H1 (cell line): ENCODE measurements around the gene C1orf21. TPM values are rescaled to one million over a fixed set of nuclear protein-coding genes. Genes with fewer than 3 reads are reported as not detected.

Source experiments
- CTCF ChIA-PET: fragments of 300-600 bp; sonication (Branson Sonifier 250); formaldehyde crosslinking; loops from one replicate; lab custom pipeline; 2021; ENCODE audit not compliant: partially characterized antibody; lab: Charles Lee
- POLR2A ChIA-PET: fragments of 300-600 bp; sonication (Branson Sonifier 250); formaldehyde crosslinking; loops from one replicate; lab custom pipeline; 2021; ENCODE audit warnings: inconsistent platforms; ENCODE audit not compliant: partially characterized antibody; lab: Charles Lee
- DNase-seq, 2 experiments: peaks; one replicate each; pipeline versions ENCODE4 v3.0.0 to v3.0.0-alpha.2; 2010 to 2022; ENCODE audit warnings: low spot score in 2 of 2, low read depth in 1 of 2, mixed read lengths in 1 of 2
- FAIRE-seq: peaks from 2 replicates; lab custom pipeline; 2011; peaks lifted over from hg19 to GRCh38; lab: Jason Lieb, UNC
- H2AFZ ChIP-seq: 2 replicates; pipeline ENCODE4 v1.8.1; 2012; ENCODE audit warnings: low read length, inconsistent platforms
- H2AK5ac ChIP-seq: 2 replicates; pipeline ENCODE4 v1.6.1; 2013; ENCODE audit warnings: low read depth, low read length
- H2BK120ac ChIP-seq: replicated peaks from 2 replicates; pipeline ENCODE3; 2013; ENCODE audit warnings: low read depth, low read length, inconsistent platforms
- H2BK12ac ChIP-seq: 2 replicates; pipeline ENCODE4 v1.6.1; 2013; ENCODE audit warnings: low read depth, low read length
- H2BK15ac ChIP-seq: 2 replicates; pipeline ENCODE4 v1.6.1; 2013; ENCODE audit warnings: low read length
- H2BK20ac ChIP-seq: 2 replicates; pipeline ENCODE4 v1.6.1; 2013; ENCODE audit warnings: low read length
- H2BK5ac ChIP-seq: 2 replicates; pipeline ENCODE4 v1.6.1; 2013; ENCODE audit warnings: low read depth, low read length
- H3K14ac ChIP-seq: 2 replicates; pipeline ENCODE4 v1.6.1; 2013; ENCODE audit warnings: inconsistent platforms; ENCODE audit not compliant: insufficient read length
- H3K18ac ChIP-seq: 2 replicates; pipeline ENCODE4 v1.6.1; 2013; ENCODE audit warnings: low read length; ENCODE audit errors: extremely low read depth
- H3K23ac ChIP-seq: 2 replicates; pipeline ENCODE4 v1.6.1; 2013; ENCODE audit warnings: inconsistent platforms; ENCODE audit not compliant: insufficient read length
- H3K23me2 ChIP-seq: 2 replicates; pipeline ENCODE4 v1.6.1; 2013; ENCODE audit warnings: low read depth, low read length
- H3K27ac ChIP-seq: 2 replicates; pipeline ENCODE4 v1.6.1; 2011; ENCODE audit warnings: low read depth, low read length, inconsistent platforms
- H3K27me3 ChIP-seq, 4 experiments: replicated peaks in 1 of 4; 1 replicate in 1 of 4; 2 replicates in 3 of 4; pipeline versions ENCODE4 v1.6.1 to v1.8.1; 2011 to 2013; ENCODE audit warnings: low read length in 3 of 4, mild to moderate bottlenecking in 3 of 4, inconsistent platforms in 2 of 4, mixed read lengths in 2 of 4, moderate library complexity in 1 of 4; ENCODE audit not compliant: control insufficient read depth in 3 of 4, insufficient read depth in 3 of 4; ENCODE audit errors: extremely low read depth in 1 of 4
- H3K36me3 ChIP-seq, 4 experiments: 2 replicates each; pipeline versions ENCODE4 v1.6.1 to v1.8.1; 2011 to 2013; ENCODE audit warnings: mild to moderate bottlenecking in 4 of 4, low read length in 3 of 4, moderate library complexity in 2 of 4, control low read depth in 1 of 4, inconsistent platforms in 1 of 4; ENCODE audit not compliant: insufficient read depth in 4 of 4, control insufficient read depth in 2 of 4
- H3K4ac ChIP-seq: replicated peaks from 2 replicates; pipeline ENCODE3; 2013; ENCODE audit warnings: low read length, low read depth, mixed read lengths, inconsistent platforms; ENCODE audit not compliant: insufficient read length
- H3K4me1 ChIP-seq, 4 experiments: replicated peaks in 1 of 4; 1 replicate in 1 of 4; 2 replicates in 3 of 4; pipeline versions ENCODE4 v1.6.1 to v1.8.1; 2011 to 2013; ENCODE audit warnings: low read length in 3 of 4, inconsistent platforms in 2 of 4, mixed read lengths in 1 of 4; ENCODE audit not compliant: insufficient read depth in 4 of 4, control insufficient read depth in 3 of 4
- H3K4me2 ChIP-seq, 2 experiments: 2 replicates each; pipeline versions ENCODE4 v1.6.1 to v1.8.1; 2011 to 2013; ENCODE audit warnings: low read depth in 2 of 2, low read length in 2 of 2, control low read depth in 1 of 2, inconsistent platforms in 1 of 2, mild to moderate bottlenecking in 1 of 2; ENCODE audit not compliant: insufficient read depth in 1 of 2
- H3K4me3 ChIP-seq, 4 experiments: fragments of 200-600, 300-600 bp in 1 of 4; sonication (generic), shearing (Covaris generic), sonication (Bioruptor Twin) in 1 of 4; 2 replicates each; pipeline versions ENCODE4 v1.5.1 to v1.8.1; 2011 to 2016; ENCODE audit warnings: low read length in 4 of 4, low read depth in 3 of 4, control low read depth in 2 of 4, inconsistent platforms in 2 of 4, mild to moderate bottlenecking in 2 of 4, mixed read lengths in 1 of 4, moderate library complexity in 1 of 4; ENCODE audit not compliant: insufficient read depth in 2 of 4; ENCODE audit errors: extremely low read depth in 1 of 4
- H3K56ac ChIP-seq: replicated peaks from 2 replicates; pipeline ENCODE3; 2013; ENCODE audit warnings: low read depth, mild to moderate bottlenecking, mixed read lengths, low read length, inconsistent platforms; ENCODE audit not compliant: insufficient read length
- H3K79me1 ChIP-seq: 2 replicates; pipeline ENCODE4 v1.6.1; 2013; ENCODE audit warnings: low read depth, low read length, control low read depth
- H3K79me2 ChIP-seq, 2 experiments: 2 replicates each; pipeline versions ENCODE4 v1.6.1 to v1.8.1; 2012 to 2013; ENCODE audit warnings: low read length in 2 of 2, mild to moderate bottlenecking in 2 of 2, inconsistent platforms in 1 of 2; ENCODE audit not compliant: insufficient read depth in 2 of 2, control insufficient read depth in 1 of 2
- H3K9ac ChIP-seq, 4 experiments: replicated peaks in 1 of 4; 1 replicate in 1 of 4; 2 replicates in 3 of 4; pipeline versions ENCODE4 v1.6.1 to v1.8.1; 2011 to 2013; ENCODE audit warnings: low read depth in 3 of 4, low read length in 3 of 4, control low read depth in 2 of 4, mild to moderate bottlenecking in 2 of 4, moderate library complexity in 2 of 4, inconsistent platforms in 1 of 4; ENCODE audit errors: extremely low read depth in 1 of 4
- H3K9me3 ChIP-seq, 2 experiments: 2 replicates each; pipeline versions ENCODE4 v1.6.1 to v1.8.1; 2012 to 2013; ENCODE audit warnings: mild to moderate bottlenecking in 2 of 2, moderate library complexity in 2 of 2, control low read depth in 1 of 2, inconsistent platforms in 1 of 2, low read depth in 1 of 2, low read length in 1 of 2, mixed read lengths in 1 of 2; ENCODE audit not compliant: insufficient read depth in 2 of 2
- H4K20me1 ChIP-seq, 2 experiments: replicated peaks in 1 of 2; 2 replicates each; pipeline versions ENCODE3 to v1.8.1; 2011 to 2013; ENCODE audit warnings: inconsistent platforms in 2 of 2, low read length in 2 of 2, mild to moderate bottlenecking in 1 of 2; ENCODE audit not compliant: insufficient read depth in 2 of 2, control insufficient read depth in 1 of 2
- H4K5ac ChIP-seq: 2 replicates; pipeline ENCODE4 v1.6.1; 2013; ENCODE audit warnings: low read length, low read depth, mixed read lengths, inconsistent platforms; ENCODE audit not compliant: insufficient read length
- H4K8ac ChIP-seq: 2 replicates; pipeline ENCODE4 v1.8.0; 2013; ENCODE audit warnings: mild to moderate bottlenecking, moderate library complexity, low read length, inconsistent platforms; ENCODE audit not compliant: insufficient read depth; ENCODE audit errors: extremely low read depth
- H4K91ac ChIP-seq: replicated peaks from 2 replicates; pipeline ENCODE3; 2013; ENCODE audit warnings: low read length, mixed read lengths, inconsistent platforms; ENCODE audit not compliant: insufficient read length
- CREB1 ChIP-seq: IDR thresholded peaks from 2 replicates; pipeline ENCODE4 v1.6.1; 2012; ENCODE audit warnings: inconsistent platforms
- FOSL1 ChIP-seq: IDR thresholded peaks from 2 replicates; pipeline ENCODE4 v1.6.1; 2011; ENCODE audit warnings: mild to moderate bottlenecking, low read depth, low read length, moderate library complexity; ENCODE audit not compliant: insufficient read depth
- HDAC2 ChIP-seq, 2 experiments: fragments of 300-600 bp in 1 of 2; sonication (generic) in 1 of 2; IDR thresholded peaks; 2 replicates each; pipeline ENCODE4 v1.6.1; 2011 to 2012; ENCODE audit warnings: low read depth in 2 of 2, low read length in 2 of 2, mild to moderate bottlenecking in 2 of 2, moderate library complexity in 2 of 2, borderline replicate concordance in 1 of 2, inconsistent platforms in 1 of 2
- PHF8 ChIP-seq: fragments of 200-600 bp; sonication (generic); conservative IDR thresholded peaks from 2 replicates; pipeline ENCODE4 v1.7.1; 2012; ENCODE audit warnings: low read depth, mild to moderate bottlenecking, inconsistent platforms, low read length, moderate library complexity
- RAD21 ChIP-seq, 2 experiments: IDR thresholded peaks in 1 of 2; conservative IDR thresholded peaks in 1 of 2; 2 replicates each; pipeline ENCODE4 v1.6.1; 2011; ENCODE audit warnings: low read depth in 2 of 2, low read length in 2 of 2, improper control_type of control experiment in 1 of 2, inconsistent platforms in 1 of 2, mild to moderate bottlenecking in 1 of 2, moderate library complexity in 1 of 2
- SIRT6 ChIP-seq: IDR thresholded peaks from one replicate; pipeline ENCODE4 v1.7.1; 2012; ENCODE audit warnings: low read length, inconsistent platforms
- SP4 ChIP-seq: IDR thresholded peaks from 2 replicates; pipeline ENCODE4 v1.6.1; 2012; ENCODE audit warnings: low read length, inconsistent platforms
- TCF12 ChIP-seq: IDR thresholded peaks from 2 replicates; pipeline ENCODE4 v1.6.1; 2011; ENCODE audit warnings: low read depth, mild to moderate bottlenecking, low read length
- TEAD4 ChIP-seq: IDR thresholded peaks from 2 replicates; pipeline ENCODE4 v1.6.1; 2012; ENCODE audit warnings: low read depth, low read length, inconsistent platforms, mixed read lengths
- WGBS, 2 experiments: shearing (Covaris generic) in 1 of 2; methylation state at CpG; one replicate each; pipeline versions ENCODE4 v1.1.6 to v1.1.7; 2013 to 2015; ENCODE audit warnings: low lambda C conversion rate in 2 of 2, mixed read lengths in 2 of 2, inconsistent platforms in 1 of 2, low coverage in 1 of 2, missing lambda C conversion rate in 1 of 2; ENCODE audit not compliant: insufficient replicate concordance in 2 of 2, insufficient coverage in 1 of 2, insufficient read length in 1 of 2; ENCODE audit errors: extremely low coverage in 1 of 2, missing lambda C conversion rate in 1 of 2; 5-methylcytosine and 5-hydroxymethylcytosine counted together
- polyA plus RNA-seq, 7 experiments: library from polyadenylated mRNA; depleted of rRNA in 3 of 7; stranded (reverse) in 5 of 7; unstranded in 2 of 7; fragments of >200 nt in 5 of 7; fragments of 200-250 nt in 2 of 7; gene quantifications; 1 replicate in 5 of 7; 2 replicates in 1 of 7; 4 replicates in 1 of 7; pipeline versions ENCODE4 v1.2.1 to v1.2.3, GENCODE V29; 2011 to 2013; ENCODE audit warnings: missing spikeins in 2 of 7, mixed read lengths in 2 of 7
- total RNA-seq: library from RNA; stranded (reverse); fragmentation: NEBNext Ultra II Directional; extraction: Animal tissue kit (Norgen Biotek cat#: 25700); gene quantifications from 2 replicates; pipeline ENCODE4 v1.2.1, GENCODE V29; 2021
- TF ChIP-seq, protein P1 (sequence below): IDR thresholded peaks from 2 replicates; pipeline ENCODE4 v1.6.1; 2011; ENCODE audit warnings: low read length, improper control_type of control experiment

Gene C1orf21
- total and polyA plus RNA-seq, 2 of the 8 experiments (the other 6 are each of a cell fraction or from before 2014, with no cell fraction given): 16.6 to 51.0 TPM

DNA sequence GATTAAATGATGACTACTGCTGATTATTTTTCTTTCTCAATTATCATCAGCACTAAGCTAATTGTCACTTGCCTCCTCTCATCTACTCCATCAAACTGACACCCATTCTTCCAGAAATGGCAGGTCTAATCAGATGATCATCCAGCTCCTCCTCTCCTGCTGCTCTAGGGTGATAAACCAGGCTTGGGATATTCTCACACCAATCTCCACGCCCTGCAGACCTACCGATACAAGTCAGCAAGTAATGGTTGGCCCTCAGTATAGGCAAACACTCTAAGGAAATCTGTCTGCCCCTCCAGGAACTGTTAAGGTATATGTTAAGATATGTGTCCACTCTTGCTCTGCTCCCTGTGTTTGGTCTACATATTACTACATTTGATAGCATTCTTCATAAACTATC, 36.3 kb upstream of the C1orf21 start:
- DNase-seq: no peak
- no peak overlapping the region for H4K91ac ChIP-seq
- no peak overlapping the region for H2AK5ac ChIP-seq
- H3K4me1 ChIP-seq: 0 out of 7 replicates have a peak, but pooled peaks cover 0 to 2% (median 0%) of the 10 kb centered on the region in 4 experiments
- no peaks in the 10 kb centered on the region for H3K79me2 ChIP-seq
- H2BK5ac ChIP-seq: no peak overlapping the region
- H2BK20ac ChIP-seq: no peak overlapping the region
- no peak overlapping the region for H3K4me3 ChIP-seq
- no peak overlapping the region for H3K27ac ChIP-seq
- H3K56ac ChIP-seq: no peak overlapping the region
- no peak overlapping the region for H4K8ac ChIP-seq
- no peak overlapping the region for H4K5ac ChIP-seq
- H3K23ac ChIP-seq: no peak overlapping the region
- FAIRE-seq: no peak
- H2BK12ac ChIP-seq: no peak overlapping the region
- H3K4ac ChIP-seq: no peak overlapping the region
- ChIA-PET POLR2A (no interaction called here), CTCF (interaction anchor here (0.6 to 1.0 kb wide), 3 partner anchors 19 to 341 kb away, joined by 3 to 4 read pairs (median 3); no protein-coding TSS in a partner anchor)
- no peak overlapping the region for H2AFZ ChIP-seq
- no peaks in the 10 kb centered on the region for H3K36me3 ChIP-seq
- no peaks in the 10 kb centered on the region for H3K9me3 ChIP-seq
- WGBS, 2 experiments: 75% methylated on average over 2 of the region's 2 CpGs; no CpG with 5 or more reads in 1 of the 2 experiments
- no peak overlapping the region for H3K4me2 ChIP-seq
- H2BK120ac ChIP-seq: no peak overlapping the region
- no peak overlapping the region for H2BK15ac ChIP-seq
- no peak overlapping the region for H3K9ac ChIP-seq
- H4K20me1 ChIP-seq: no peaks in the 10 kb centered on the region
- H3K23me2 ChIP-seq: no peaks in the 10 kb centered on the region
- H3K27me3 ChIP-seq: no peaks in the 10 kb centered on the region
- no peak overlapping the region for H3K14ac ChIP-seq
- no peaks in the 10 kb centered on the region for H3K79me1 ChIP-seq
- H3K18ac ChIP-seq: no peak overlapping the region
- TF ChIP-seq, protein P1, sequence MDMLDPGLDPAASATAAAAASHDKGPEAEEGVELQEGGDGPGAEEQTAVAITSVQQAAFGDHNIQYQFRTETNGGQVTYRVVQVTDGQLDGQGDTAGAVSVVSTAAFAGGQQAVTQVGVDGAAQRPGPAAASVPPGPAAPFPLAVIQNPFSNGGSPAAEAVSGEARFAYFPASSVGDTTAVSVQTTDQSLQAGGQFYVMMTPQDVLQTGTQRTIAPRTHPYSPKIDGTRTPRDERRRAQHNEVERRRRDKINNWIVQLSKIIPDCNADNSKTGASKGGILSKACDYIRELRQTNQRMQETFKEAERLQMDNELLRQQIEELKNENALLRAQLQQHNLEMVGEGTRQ: no peak
- TF ChIP-seq SIRT6 (no peak), RAD21 (IDR thresholded peaks at IDR 0.05 in 1 of 2, conservative IDR thresholded peaks at IDR 0.05 in 1 of 2; ENCODE audit: low read depth in 2 of 2, low read length in 2 of 2) (no peak), CREB1 (no peak), FOSL1 (no peak), HDAC2 (IDR thresholded peaks at IDR 0.05; ENCODE audit: borderline replicate concordance in 1 of 2, low read depth in 2 of 2, low read length in 2 of 2) (no peak), TCF12 (no peak), SP4 (no peak), PHF8 (no peak), TEAD4 (no peak)
